ENCODE measurements around the gene RTCB. TPM values are rescaled to one million over a fixed set of nuclear protein-coding genes. Genes with fewer than 3 reads are reported as not detected.

RTCB gene
- polyA plus RNA-seq (2012; ENCODE audit: insufficient read length, low read depth), result 80.7 TPM

GRCh38 chr22:32411829-32412592 is at the start of gene RTCB:
TSS of gene RTCB (minus strand) at chr22:32412247. CDS start at chr22:32412156, 91 bp downstream.
- TF ChIP-seq FOXP2 (optimal IDR thresholded peaks at IDR 0.05; ENCODE audit: borderline replicate concordance, extremely low read depth, extremely low read length, insufficient read depth), result no peak
- TF ChIP-seq POLR2AphosphoS5 (IDR thresholded peaks at IDR 0.05; ENCODE audit: low read depth, low read length), result peak; percentile 77
- TF ChIP-seq TAF1 (IDR thresholded peaks at IDR 0.05; ENCODE audit: borderline replicate concordance, insufficient read depth, low read length), result peak; percentile 65; the same call in 1 of the 2 replicates
- TF ChIP-seq, protein P1, sequence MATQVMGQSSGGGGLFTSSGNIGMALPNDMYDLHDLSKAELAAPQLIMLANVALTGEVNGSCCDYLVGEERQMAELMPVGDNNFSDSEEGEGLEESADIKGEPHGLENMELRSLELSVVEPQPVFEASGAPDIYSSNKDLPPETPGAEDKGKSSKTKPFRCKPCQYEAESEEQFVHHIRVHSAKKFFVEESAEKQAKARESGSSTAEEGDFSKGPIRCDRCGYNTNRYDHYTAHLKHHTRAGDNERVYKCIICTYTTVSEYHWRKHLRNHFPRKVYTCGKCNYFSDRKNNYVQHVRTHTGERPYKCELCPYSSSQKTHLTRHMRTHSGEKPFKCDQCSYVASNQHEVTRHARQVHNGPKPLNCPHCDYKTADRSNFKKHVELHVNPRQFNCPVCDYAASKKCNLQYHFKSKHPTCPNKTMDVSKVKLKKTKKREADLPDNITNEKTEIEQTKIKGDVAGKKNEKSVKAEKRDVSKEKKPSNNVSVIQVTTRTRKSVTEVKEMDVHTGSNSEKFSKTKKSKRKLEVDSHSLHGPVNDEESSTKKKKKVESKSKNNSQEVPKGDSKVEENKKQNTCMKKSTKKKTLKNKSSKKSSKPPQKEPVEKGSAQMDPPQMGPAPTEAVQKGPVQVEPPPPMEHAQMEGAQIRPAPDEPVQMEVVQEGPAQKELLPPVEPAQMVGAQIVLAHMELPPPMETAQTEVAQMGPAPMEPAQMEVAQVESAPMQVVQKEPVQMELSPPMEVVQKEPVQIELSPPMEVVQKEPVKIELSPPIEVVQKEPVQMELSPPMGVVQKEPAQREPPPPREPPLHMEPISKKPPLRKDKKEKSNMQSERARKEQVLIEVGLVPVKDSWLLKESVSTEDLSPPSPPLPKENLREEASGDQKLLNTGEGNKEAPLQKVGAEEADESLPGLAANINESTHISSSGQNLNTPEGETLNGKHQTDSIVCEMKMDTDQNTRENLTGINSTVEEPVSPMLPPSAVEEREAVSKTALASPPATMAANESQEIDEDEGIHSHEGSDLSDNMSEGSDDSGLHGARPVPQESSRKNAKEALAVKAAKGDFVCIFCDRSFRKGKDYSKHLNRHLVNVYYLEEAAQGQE (IDR thresholded peaks at IDR 0.05; ENCODE audit: insufficient read depth in 1 of 2, low read depth in 2 of 2, low read length in 2 of 2), result peak; percentile 14 to 25; a peak in 1 of 4 replicates
- 0 out of 2 replicates have a peak, but pooled peaks have one; percentile 19 for TF ChIP-seq SIN3A (IDR thresholded peaks at IDR 0.05; ENCODE audit: borderline replicate concordance, insufficient read depth, low read length)

DNA sequence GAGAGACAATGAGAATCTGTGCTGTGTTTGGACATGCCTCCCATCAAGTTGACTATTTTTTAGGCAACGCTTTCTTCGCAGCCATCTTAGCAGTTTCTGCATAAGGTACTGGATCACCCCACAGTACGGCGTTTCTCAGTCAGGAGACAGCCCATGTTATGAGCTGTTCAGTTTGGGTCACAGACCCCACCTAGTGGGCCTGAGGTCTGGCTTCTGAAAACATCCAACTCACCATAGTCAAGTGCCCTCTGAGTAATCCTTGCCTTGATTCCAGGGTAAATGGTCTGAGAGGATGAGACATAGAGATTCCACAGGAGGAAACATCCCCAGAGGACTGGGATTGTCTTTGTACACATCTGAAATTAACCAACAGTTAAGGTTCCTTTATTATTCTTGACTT is 45.0 kb upstream of the RTCB start:
- TF ChIP-seq, protein P1 (IDR thresholded peaks at IDR 0.05; ENCODE audit: insufficient read depth in 1 of 2, low read depth in 2 of 2, low read length in 2 of 2), result no peak
- no peak for TF ChIP-seq POLR2AphosphoS5 (IDR thresholded peaks at IDR 0.05; ENCODE audit: low read depth, low read length)
- TF ChIP-seq SIN3A (IDR thresholded peaks at IDR 0.05; ENCODE audit: borderline replicate concordance, insufficient read depth, low read length), result no peak
- TF ChIP-seq TAF1 (IDR thresholded peaks at IDR 0.05; ENCODE audit: borderline replicate concordance, insufficient read depth, low read length), result no peak
- no peak for TF ChIP-seq FOXP2 (optimal IDR thresholded peaks at IDR 0.05; ENCODE audit: borderline replicate concordance, extremely low read depth, extremely low read length, insufficient read depth)

DNA sequence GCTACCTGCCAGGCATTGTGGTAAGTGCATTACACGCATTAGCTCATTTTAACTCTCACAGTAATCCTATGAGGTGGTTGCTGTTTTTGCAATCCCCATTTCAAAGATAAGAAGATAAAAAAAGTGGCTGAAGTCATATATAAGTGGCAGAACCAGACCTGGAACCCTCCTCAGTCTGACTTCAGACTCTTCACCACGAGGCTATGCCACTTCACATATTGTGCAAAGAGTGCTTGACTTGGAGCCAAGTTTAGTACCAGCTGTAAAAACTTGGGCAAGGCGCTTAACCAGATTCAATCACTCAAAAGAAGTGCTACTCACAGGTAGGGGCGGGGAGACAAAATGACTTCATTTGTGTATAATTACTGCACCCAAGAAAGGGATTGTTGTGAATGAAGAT is 36.9 kb upstream of the RTCB start:
- TF ChIP-seq FOXP2 (optimal IDR thresholded peaks at IDR 0.05; ENCODE audit: borderline replicate concordance, extremely low read depth, extremely low read length, insufficient read depth) (no peak), TAF1 (IDR thresholded peaks at IDR 0.05; ENCODE audit: borderline replicate concordance, insufficient read depth, low read length) (no peak), SIN3A (IDR thresholded peaks at IDR 0.05; ENCODE audit: borderline replicate concordance, insufficient read depth, low read length) (no peak), POLR2AphosphoS5 (IDR thresholded peaks at IDR 0.05; ENCODE audit: low read depth, low read length) (no peak)
- TF ChIP-seq, protein P1 (IDR thresholded peaks at IDR 0.05; ENCODE audit: insufficient read depth in 1 of 2, low read depth in 2 of 2, low read length in 2 of 2), result no peak

DNA sequence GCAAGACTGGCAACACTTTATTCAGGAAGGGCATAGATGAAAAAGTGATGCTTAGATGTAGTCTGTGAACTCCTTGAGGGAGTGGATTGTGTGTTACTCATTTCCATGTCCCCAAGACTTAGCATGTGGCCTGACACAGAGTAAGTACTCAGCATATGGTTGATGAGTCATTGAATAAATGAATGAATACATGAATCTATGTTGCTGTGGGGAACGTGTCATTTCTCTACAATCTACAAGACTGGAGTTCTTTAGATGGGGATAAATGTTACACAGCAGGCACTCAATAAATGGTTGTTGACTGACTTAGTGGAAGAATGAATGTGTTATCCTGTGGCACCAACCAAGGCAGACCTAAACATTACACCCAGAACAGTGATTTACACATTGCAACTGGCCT is 34.3 kb upstream of the RTCB start:
- TF ChIP-seq, protein P1 (IDR thresholded peaks at IDR 0.05; ENCODE audit: insufficient read depth in 1 of 2, low read depth in 2 of 2, low read length in 2 of 2), result no peak
- TF ChIP-seq FOXP2 (optimal IDR thresholded peaks at IDR 0.05; ENCODE audit: borderline replicate concordance, extremely low read depth, extremely low read length, insufficient read depth), result no peak
- no peak for TF ChIP-seq POLR2AphosphoS5 (IDR thresholded peaks at IDR 0.05; ENCODE audit: low read depth, low read length)
- no peak for TF ChIP-seq TAF1 (IDR thresholded peaks at IDR 0.05; ENCODE audit: borderline replicate concordance, insufficient read depth, low read length)
- no peak for TF ChIP-seq SIN3A (IDR thresholded peaks at IDR 0.05; ENCODE audit: borderline replicate concordance, insufficient read depth, low read length)

Data from PFSK-1 (cell line).